ENCODE results near the gene LTF. TPM values are rescaled to one million over a fixed set of nuclear protein-coding genes. Genes with fewer than 3 reads are reported as not detected.

Gene LTF
- total RNA-seq, 2 donors from 2014 or later, result 8.8 to 8.9 TPM

DNA sequence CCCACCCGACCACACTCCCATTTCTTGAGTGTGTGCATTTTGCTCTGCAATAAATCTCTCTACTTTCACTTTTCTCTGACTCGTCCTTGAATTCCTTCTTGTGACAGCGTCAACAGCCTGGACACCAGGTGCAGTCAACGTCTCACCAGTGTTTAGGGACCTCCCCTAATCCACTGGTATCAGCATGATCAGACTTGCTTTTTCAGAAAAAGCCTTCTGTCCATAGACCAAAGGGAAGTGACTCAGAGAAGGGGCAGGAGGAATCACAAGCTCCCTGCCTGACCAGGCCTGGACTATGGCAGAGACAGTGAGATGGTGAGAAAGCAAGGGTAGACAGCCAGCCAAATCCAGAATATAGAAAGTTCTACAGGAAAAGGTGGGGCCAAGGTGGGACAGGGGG, 78.5 kb downstream of the LTF start:
- TF ChIP-seq, protein P1, sequence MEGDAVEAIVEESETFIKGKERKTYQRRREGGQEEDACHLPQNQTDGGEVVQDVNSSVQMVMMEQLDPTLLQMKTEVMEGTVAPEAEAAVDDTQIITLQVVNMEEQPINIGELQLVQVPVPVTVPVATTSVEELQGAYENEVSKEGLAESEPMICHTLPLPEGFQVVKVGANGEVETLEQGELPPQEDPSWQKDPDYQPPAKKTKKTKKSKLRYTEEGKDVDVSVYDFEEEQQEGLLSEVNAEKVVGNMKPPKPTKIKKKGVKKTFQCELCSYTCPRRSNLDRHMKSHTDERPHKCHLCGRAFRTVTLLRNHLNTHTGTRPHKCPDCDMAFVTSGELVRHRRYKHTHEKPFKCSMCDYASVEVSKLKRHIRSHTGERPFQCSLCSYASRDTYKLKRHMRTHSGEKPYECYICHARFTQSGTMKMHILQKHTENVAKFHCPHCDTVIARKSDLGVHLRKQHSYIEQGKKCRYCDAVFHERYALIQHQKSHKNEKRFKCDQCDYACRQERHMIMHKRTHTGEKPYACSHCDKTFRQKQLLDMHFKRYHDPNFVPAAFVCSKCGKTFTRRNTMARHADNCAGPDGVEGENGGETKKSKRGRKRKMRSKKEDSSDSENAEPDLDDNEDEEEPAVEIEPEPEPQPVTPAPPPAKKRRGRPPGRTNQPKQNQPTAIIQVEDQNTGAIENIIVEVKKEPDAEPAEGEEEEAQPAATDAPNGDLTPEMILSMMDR (IDR thresholded peaks at IDR 0.05), result no peak
- TF ChIP-seq POLR2A (IDR thresholded peaks at IDR 0.05), result no peak
- Histone ChIP-seq H3K27ac (no peak overlapping the region), H3K9me3 (no peaks in the 10 kb centered on the region), H3K27me3 (no peaks in the 10 kb centered on the region), H3K36me3 (replicated peaks in 1 of 2; ENCODE audit: insufficient read depth in 1 of 2, low read depth in 2 of 2) (no peaks in the 10 kb centered on the region), H3K4me1 (peaks cover 6% of the 10 kb centered on the region), H3K4me3 (no peak overlapping the region)
- peak in 1 of 4 donors; percentile 25 for DNase-seq
- ATAC-seq, result no peak
- intact Hi-C loops (cut with DNase I), result no loop called here
- WGBS, 2 donors, result 14 to 24% methylated on average over 4 of the region's 4 CpGs

Other genes with a start within 250 kb of the LTF start
- gene CCR3, start 222.4 kb downstream of the LTF start, total RNA-seq, result not detected
- gene CCR2, start 110.8 kb downstream of the LTF start, total RNA-seq, result 1 to 10 TPM; 1.8 to 7.9 TPM
- gene CCR5, start 94.0 kb downstream of the LTF start, total RNA-seq, result under 1 TPM in 1 of 2 donors, not detected in 1; 0.78 TPM
- 1 to 10 TPM in 1 of 2 donors, not detected in 1; 1.3 TPM for gene CCRL2, start 57.6 kb downstream of the LTF start, total RNA-seq
- gene RTP3, start 33.1 kb upstream of the LTF start, total RNA-seq, result not detected
- 1 to 10 TPM; 1.8 to 2.3 TPM for gene LRRC2, start 101.4 kb upstream of the LTF start, total RNA-seq
- gene FAM240A, start 147.6 kb upstream of the LTF start, total RNA-seq, result not detected
- gene ALS2CL, start 228.8 kb upstream of the LTF start, total RNA-seq, result 10 to 100 TPM; 30.3 to 48.5 TPM
- not detected for gene TMIE, start 236.5 kb upstream of the LTF start, total RNA-seq